K562 (cell line): ENCODE results near the gene GABBR1. TPM values are rescaled to one million over a fixed set of nuclear protein-coding genes. Genes with fewer than 3 reads are reported as not detected.

Source experiments
- CREM ChIP-seq: IDR thresholded peaks from 2 replicates; pipeline ENCODE4 v1.6.1; 2014; ENCODE audit warnings: antibody characterized with exemption, low read depth
- CSDE1 ChIP-seq, 2 experiments: fragments of 450-650 bp; IDR thresholded peaks; 2 replicates each; pipeline ENCODE4 v1.6.1; 2016; ENCODE audit warnings: mild to moderate bottlenecking in 1 of 2
- HNRNPH1 ChIP-seq: fragments of 200-400 bp; formaldehyde crosslinking; optimal IDR thresholded peaks from 2 replicates; pipeline ENCODE3; 2017; ENCODE audit warnings: low read depth, mild to moderate bottlenecking, low read length, moderate library complexity
- IFI16 ChIP-seq: fragments of 250-450 bp; sonication (Bioruptor Pico); IDR thresholded peaks from 2 replicates; pipeline ENCODE4 v2.1.2; 2022; ENCODE audit warnings: mild to moderate bottlenecking, inconsistent platforms
- MEIS2 ChIP-seq: fragments of 450-650 bp; IDR thresholded peaks from 2 replicates; pipeline ENCODE4 v1.6.1; 2014; ENCODE audit warnings: mild to moderate bottlenecking; ENCODE audit not compliant: partially characterized antibody
- U2AF1 ChIP-seq: fragments of 200-400 bp; formaldehyde crosslinking; optimal IDR thresholded peaks from 2 replicates; pipeline ENCODE3; 2017; ENCODE audit warnings: mild to moderate bottlenecking, low read depth, low read length, moderate library complexity
- ZNF175 ChIP-seq: fragments of 200-800 bp; sonication (Bioruptor generic); IDR thresholded peaks from 2 replicates; pipeline ENCODE4 v1.6.1; 2016; ENCODE audit warnings: low read depth, mild to moderate bottlenecking, missing genetic modification characterization, missing compliant biosample characterization
- polyA plus RNA-seq, 8 experiments: library from polyadenylated mRNA; depleted of rRNA in 4 of 8; stranded (reverse) in 5 of 8; unstranded in 3 of 8; fragments of >200 nt; fragmentation: Nextera tagmentation in 2 of 8; fragmentation: Illumina TruSeq in 1 of 8; extraction: Ambion mirVana in 2 of 8; extraction: Trizol in 1 of 8; gene quantifications; 2 replicates each; pipeline versions ENCODE4 v1.2.1 to v1.2.3, GENCODE V29; 2011 to 2014; ENCODE audit warnings: inconsistent platforms in 1 of 8, missing spikeins in 1 of 8
- total RNA-seq, 7 experiments: library from RNA; depleted of rRNA in 6 of 7; stranded (reverse); fragments of >200 nt in 6 of 7; fragmentation: Illumina TruSeq in 2 of 7; extraction: Trizol in 2 of 7; gene quantifications; 2 replicates each; pipeline versions ENCODE4 v1.2.1 to v1.2.3, GENCODE V29; 2011 to 2021; ENCODE audit warnings: low replicate concordance in 1 of 7
- TF ChIP-seq, protein P1 (sequence below), 2 experiments: fragments of 450-650 bp; formaldehyde crosslinking in 1 of 2; IDR thresholded peaks; 2 replicates each; pipeline versions ENCODE4 v1.4.0 to v1.6.1; 2014 to 2020; ENCODE audit warnings: mild to moderate bottlenecking in 2 of 2, borderline replicate concordance in 1 of 2, low read depth in 1 of 2
- TF ChIP-seq, protein P2 (sequence below): IDR thresholded peaks from 2 replicates; pipeline ENCODE4 v1.6.1; 2011; ENCODE audit not compliant: insufficient read length; ENCODE audit errors: extremely low read depth
- TF ChIP-seq, protein P3 (sequence below), 2 experiments: fragments of 450-650 bp; IDR thresholded peaks; 2 replicates each; pipeline ENCODE4 v1.6.1; 2018; ENCODE audit warnings: mild to moderate bottlenecking in 2 of 2, low read depth in 1 of 2; ENCODE audit not compliant: partially characterized antibody in 2 of 2
- TF ChIP-seq, protein P4 (sequence below): fragments of 250-450 bp; sonication (Bioruptor Pico); IDR thresholded peaks from 2 replicates; pipeline ENCODE4 v1.8.0; 2022; ENCODE audit warnings: moderate library complexity, mild to moderate bottlenecking, inconsistent platforms

The GABBR1 gene
- total and polyA plus RNA-seq, 9 of the 15 experiments (the other 6 are each of a cell fraction or from before 2014, with no cell fraction given): 2.2 to 48.3 (median 20.8) TPM

DNA sequence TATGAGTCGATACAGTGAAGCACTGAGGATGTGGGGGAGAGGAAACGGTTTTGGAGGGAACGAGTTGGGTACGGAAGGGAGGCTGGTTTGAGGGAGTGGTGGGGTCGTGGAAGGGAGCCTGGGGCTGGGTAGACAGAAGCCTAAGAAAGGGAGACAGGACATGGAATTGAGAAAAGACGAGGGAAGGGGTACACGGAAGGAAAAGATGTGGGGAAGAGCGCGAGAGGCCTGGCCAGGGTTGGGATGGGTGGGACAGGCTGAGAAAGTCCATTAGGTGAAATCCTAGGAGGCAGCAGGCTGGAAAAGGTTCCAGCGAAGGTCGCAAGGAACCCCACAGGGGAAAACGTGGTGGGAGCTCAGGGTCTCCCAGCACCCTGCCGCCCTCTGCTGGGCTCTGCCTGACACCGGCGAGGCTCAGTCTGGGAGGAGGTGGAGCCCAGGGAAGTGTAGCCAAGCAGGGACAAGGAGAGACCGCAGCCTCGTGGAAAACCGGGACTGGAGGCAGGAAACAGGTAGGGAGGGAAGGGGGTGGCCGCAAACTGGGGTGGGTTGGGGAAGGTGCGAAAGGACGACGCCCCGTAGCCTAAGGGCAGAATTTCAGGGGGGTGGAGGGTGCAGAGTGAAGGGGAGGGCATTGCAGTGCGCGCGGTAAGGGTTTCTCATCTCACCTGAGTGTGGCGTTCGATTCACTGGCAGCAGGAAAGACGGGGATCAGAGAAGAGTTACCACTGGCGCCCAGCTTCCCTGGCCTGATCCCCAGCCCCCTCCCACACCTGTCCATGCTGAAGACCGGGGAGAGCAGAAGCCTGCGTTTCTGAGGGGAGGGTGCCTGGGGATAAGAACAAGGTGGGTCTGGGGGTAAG, 4.3 kb downstream of the GABBR1 start (continued):
- TF ChIP-seq, protein P1, sequence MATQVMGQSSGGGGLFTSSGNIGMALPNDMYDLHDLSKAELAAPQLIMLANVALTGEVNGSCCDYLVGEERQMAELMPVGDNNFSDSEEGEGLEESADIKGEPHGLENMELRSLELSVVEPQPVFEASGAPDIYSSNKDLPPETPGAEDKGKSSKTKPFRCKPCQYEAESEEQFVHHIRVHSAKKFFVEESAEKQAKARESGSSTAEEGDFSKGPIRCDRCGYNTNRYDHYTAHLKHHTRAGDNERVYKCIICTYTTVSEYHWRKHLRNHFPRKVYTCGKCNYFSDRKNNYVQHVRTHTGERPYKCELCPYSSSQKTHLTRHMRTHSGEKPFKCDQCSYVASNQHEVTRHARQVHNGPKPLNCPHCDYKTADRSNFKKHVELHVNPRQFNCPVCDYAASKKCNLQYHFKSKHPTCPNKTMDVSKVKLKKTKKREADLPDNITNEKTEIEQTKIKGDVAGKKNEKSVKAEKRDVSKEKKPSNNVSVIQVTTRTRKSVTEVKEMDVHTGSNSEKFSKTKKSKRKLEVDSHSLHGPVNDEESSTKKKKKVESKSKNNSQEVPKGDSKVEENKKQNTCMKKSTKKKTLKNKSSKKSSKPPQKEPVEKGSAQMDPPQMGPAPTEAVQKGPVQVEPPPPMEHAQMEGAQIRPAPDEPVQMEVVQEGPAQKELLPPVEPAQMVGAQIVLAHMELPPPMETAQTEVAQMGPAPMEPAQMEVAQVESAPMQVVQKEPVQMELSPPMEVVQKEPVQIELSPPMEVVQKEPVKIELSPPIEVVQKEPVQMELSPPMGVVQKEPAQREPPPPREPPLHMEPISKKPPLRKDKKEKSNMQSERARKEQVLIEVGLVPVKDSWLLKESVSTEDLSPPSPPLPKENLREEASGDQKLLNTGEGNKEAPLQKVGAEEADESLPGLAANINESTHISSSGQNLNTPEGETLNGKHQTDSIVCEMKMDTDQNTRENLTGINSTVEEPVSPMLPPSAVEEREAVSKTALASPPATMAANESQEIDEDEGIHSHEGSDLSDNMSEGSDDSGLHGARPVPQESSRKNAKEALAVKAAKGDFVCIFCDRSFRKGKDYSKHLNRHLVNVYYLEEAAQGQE (IDR thresholded peaks at IDR 0.05; ENCODE audit: borderline replicate concordance): no peak
- TF ChIP-seq, protein P1 (CRISPR knock-in tag; IDR thresholded peaks at IDR 0.05; ENCODE audit: low read depth): no peak
- TF ChIP-seq ZNF175 (CRISPR knock-in tag) (no peak), MEIS2 (no peak), CREM (peak; percentile 57), CSDE1 (IDR thresholded peaks at IDR 0.05) (no peak), HNRNPH1 (no peak), U2AF1 (no peak), IFI16 (no peak)
- TF ChIP-seq, protein P2, sequence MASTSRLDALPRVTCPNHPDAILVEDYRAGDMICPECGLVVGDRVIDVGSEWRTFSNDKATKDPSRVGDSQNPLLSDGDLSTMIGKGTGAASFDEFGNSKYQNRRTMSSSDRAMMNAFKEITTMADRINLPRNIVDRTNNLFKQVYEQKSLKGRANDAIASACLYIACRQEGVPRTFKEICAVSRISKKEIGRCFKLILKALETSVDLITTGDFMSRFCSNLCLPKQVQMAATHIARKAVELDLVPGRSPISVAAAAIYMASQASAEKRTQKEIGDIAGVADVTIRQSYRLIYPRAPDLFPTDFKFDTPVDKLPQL: no peak
- TF ChIP-seq, protein P3, sequence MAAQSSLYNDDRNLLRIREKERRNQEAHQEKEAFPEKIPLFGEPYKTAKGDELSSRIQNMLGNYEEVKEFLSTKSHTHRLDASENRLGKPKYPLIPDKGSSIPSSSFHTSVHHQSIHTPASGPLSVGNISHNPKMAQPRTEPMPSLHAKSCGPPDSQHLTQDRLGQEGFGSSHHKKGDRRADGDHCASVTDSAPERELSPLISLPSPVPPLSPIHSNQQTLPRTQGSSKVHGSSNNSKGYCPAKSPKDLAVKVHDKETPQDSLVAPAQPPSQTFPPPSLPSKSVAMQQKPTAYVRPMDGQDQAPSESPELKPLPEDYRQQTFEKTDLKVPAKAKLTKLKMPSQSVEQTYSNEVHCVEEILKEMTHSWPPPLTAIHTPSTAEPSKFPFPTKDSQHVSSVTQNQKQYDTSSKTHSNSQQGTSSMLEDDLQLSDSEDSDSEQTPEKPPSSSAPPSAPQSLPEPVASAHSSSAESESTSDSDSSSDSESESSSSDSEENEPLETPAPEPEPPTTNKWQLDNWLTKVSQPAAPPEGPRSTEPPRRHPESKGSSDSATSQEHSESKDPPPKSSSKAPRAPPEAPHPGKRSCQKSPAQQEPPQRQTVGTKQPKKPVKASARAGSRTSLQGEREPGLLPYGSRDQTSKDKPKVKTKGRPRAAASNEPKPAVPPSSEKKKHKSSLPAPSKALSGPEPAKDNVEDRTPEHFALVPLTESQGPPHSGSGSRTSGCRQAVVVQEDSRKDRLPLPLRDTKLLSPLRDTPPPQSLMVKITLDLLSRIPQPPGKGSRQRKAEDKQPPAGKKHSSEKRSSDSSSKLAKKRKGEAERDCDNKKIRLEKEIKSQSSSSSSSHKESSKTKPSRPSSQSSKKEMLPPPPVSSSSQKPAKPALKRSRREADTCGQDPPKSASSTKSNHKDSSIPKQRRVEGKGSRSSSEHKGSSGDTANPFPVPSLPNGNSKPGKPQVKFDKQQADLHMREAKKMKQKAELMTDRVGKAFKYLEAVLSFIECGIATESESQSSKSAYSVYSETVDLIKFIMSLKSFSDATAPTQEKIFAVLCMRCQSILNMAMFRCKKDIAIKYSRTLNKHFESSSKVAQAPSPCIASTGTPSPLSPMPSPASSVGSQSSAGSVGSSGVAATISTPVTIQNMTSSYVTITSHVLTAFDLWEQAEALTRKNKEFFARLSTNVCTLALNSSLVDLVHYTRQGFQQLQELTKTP (IDR thresholded peaks at IDR 0.05; ENCODE audit: low read depth in 1 of 2, partially characterized antibody in 2 of 2): no peak
- TF ChIP-seq, protein P4, sequence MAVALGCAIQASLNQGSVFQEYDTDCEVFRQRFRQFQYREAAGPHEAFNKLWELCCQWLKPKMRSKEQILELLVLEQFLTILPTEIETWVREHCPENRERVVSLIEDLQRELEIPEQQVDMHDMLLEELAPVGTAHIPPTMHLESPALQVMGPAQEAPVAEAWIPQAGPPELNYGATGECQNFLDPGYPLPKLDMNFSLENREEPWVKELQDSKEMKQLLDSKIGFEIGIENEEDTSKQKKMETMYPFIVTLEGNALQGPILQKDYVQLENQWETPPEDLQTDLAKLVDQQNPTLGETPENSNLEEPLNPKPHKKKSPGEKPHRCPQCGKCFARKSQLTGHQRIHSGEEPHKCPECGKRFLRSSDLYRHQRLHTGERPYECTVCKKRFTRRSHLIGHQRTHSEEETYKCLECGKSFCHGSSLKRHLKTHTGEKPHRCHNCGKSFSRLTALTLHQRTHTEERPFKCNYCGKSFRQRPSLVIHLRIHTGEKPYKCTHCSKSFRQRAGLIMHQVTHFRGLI (CRISPR knock-in tag): no peak
